ENCODE results near the gene PPIF.

GRCh38 chr10:79342811-79343561 is 4.3 kb upstream of the PPIF start:
- TF ChIP-seq CTCF (conservative IDR thresholded peaks at IDR 0.05; ENCODE audit: low read length) (no peak), EZH2phosphoT487 (IDR thresholded peaks at IDR 0.05; ENCODE audit: borderline replicate concordance, low read depth, low read length) (no peak)
